ENCODE results near the gene ACSL6.

Gene ACSL6

GRCh38 chr5:132054031-132054696 lies 42.7 kb upstream of the ACSL6 start:
- no peak for DNase-seq (ENCODE audit: extremely low read depth, low read depth)
- TF ChIP-seq, protein P1, sequence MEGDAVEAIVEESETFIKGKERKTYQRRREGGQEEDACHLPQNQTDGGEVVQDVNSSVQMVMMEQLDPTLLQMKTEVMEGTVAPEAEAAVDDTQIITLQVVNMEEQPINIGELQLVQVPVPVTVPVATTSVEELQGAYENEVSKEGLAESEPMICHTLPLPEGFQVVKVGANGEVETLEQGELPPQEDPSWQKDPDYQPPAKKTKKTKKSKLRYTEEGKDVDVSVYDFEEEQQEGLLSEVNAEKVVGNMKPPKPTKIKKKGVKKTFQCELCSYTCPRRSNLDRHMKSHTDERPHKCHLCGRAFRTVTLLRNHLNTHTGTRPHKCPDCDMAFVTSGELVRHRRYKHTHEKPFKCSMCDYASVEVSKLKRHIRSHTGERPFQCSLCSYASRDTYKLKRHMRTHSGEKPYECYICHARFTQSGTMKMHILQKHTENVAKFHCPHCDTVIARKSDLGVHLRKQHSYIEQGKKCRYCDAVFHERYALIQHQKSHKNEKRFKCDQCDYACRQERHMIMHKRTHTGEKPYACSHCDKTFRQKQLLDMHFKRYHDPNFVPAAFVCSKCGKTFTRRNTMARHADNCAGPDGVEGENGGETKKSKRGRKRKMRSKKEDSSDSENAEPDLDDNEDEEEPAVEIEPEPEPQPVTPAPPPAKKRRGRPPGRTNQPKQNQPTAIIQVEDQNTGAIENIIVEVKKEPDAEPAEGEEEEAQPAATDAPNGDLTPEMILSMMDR (IDR thresholded peaks at IDR 0.05; ENCODE audit: low read depth, low read length, missing control alignments), result no peak
- no peak overlapping the region for H3K4me3 ChIP-seq (replicated peaks; ENCODE audit: low read depth, low read length)

DNA sequence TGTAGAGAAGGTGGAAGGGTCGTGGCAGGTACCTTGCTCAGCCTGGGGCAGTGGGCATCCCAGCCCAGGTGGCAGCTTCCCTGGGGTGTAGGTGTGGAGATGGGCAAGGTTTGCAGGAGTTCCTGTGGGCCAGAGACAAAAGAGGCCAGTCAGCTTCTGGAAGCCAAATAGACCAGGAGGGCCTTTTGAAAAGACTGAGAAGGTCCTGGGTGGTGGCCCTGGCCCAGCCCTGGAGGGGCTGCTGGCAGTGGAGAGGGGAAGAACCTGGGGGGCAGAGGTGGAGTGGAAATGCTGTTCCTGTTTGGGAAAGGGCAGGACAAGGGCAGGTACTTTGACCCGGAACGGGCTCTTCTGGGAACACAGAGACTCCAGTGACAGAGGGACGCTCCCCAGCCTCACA lies 42.0 kb upstream of the ACSL6 start:
- DNase-seq (ENCODE audit: extremely low read depth, low read depth), result no peak
- TF ChIP-seq, protein P1 (IDR thresholded peaks at IDR 0.05; ENCODE audit: low read depth, low read length, missing control alignments), result no peak

DNA sequence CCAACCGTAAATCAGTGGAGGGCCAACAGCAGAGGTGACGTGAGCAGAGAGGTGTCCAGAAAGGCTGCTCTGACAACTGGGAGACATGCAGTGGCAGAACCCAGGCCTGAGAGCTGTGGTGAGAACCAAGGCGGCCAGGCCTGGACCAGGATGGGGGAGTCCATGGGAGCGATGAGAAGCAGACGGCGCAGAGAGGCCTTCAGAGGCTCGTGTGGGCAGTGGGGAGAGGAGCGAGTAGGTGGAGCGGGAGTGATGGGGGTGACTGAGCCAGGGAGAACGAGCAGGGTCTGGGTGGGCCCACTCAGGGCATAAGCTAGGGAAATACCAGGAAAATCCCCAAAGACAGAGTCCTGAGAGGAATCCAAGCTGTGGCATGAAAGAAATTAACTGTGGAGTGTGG lies 41.1 kb upstream of the ACSL6 start:
- TF ChIP-seq, protein P1 (IDR thresholded peaks at IDR 0.05; ENCODE audit: low read depth, low read length, missing control alignments), result no peak
- DNase-seq (ENCODE audit: extremely low read depth, low read depth), result no peak
- H3K4me3 ChIP-seq (replicated peaks; ENCODE audit: low read depth, low read length), result no peak overlapping the region

More for the DNA sequence above, 42.0 kb upstream of the ACSL6 start:
- H3K4me3 ChIP-seq (replicated peaks; ENCODE audit: low read depth, low read length), result no peak overlapping the region

- TF ChIP-seq, protein P1 (IDR thresholded peaks at IDR 0.05; ENCODE audit: low read depth, low read length, missing control alignments), result no peak
- no peak overlapping the region for H3K4me3 ChIP-seq (replicated peaks; ENCODE audit: low read depth, low read length)
- DNase-seq (ENCODE audit: extremely low read depth, low read depth), result no peak
Observed at GRCh38 chr5:132050661-132051552, 39.4 kb upstream of the ACSL6 start.

GRCh38 chr5:132050136-132050535 lies 38.7 kb upstream of the ACSL6 start:
- no peak overlapping the region for H3K4me3 ChIP-seq (replicated peaks; ENCODE audit: low read depth, low read length)
- no peak for DNase-seq (ENCODE audit: extremely low read depth, low read depth)
- TF ChIP-seq, protein P1 (IDR thresholded peaks at IDR 0.05; ENCODE audit: low read depth, low read length, missing control alignments), result no peak

DNA sequence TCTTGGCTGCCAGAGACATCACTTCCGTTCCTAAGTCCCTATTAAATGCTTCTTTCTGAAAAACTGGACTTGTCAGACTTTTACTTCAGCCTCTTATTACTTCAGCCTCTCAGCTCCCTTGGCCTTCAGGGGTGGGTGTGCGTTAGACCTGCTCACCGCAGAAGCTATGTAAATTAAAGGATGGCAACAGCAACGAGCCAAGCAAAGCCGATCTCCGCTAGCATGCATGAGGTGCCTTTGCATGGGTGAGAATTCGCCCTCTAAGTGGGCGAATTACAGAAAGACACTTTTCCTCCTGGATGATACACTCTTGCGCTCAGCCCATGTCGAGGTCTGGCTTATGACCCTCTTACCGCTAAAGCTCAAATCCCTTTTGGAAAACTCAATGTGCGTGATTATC lies 38.1 kb upstream of the ACSL6 start:
- TF ChIP-seq, protein P1 (IDR thresholded peaks at IDR 0.05; ENCODE audit: low read depth, low read length, missing control alignments), result no peak
- no peak for DNase-seq (ENCODE audit: extremely low read depth, low read depth)
- H3K4me3 ChIP-seq (replicated peaks; ENCODE audit: low read depth, low read length), result no peak overlapping the region

All from HFF-Myc (cell line).